ENCODE data around the gene PRUNE2.
"Not testable (repeated sequence)": the region's sequence is repeated elsewhere in the genome, so short reads cannot be mapped to it uniquely, and the experiment has no call there.

Gene PRUNE2

DNA sequence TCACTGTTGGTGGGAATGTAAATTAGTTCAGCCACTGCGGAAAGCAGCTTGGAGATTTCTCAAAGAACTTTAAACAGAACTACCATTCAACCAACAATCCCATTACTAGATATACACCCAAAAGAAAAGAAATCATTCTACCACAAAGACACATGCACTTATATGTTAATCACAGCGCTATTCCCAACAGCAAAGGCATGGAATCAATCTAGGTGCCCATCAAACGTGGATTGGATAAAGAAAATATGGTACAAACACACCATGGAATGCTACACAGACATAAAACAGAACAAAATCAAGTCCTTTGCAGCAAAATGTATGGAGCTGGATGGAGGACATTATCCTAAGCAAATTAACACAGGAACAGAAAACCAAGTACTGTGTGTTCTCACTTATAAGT is 42.1 kb downstream of the PRUNE2 start:
- no peak for DNase-seq (ENCODE audit: low read depth in 3 of 3)

GRCh38 chr9:76859860-76860259 is 46.1 kb downstream of the PRUNE2 start:
- DNase-seq (ENCODE audit: low read depth in 3 of 3), result no peak

- not testable (repeated sequence) for DNase-seq (ENCODE audit: low read depth in 3 of 3)
Measured at GRCh38 chr9:76858248-76858647, 47.7 kb downstream of the PRUNE2 start.

GRCh38 chr9:76856016-76856415 is 49.9 kb downstream of the PRUNE2 start:
- no peak for DNase-seq (ENCODE audit: low read depth in 3 of 3)

- no peak for DNase-seq (ENCODE audit: low read depth in 3 of 3)
Measured at GRCh38 chr9:76855015-76855414, 50.9 kb downstream of the PRUNE2 start.

- no peak for DNase-seq (ENCODE audit: low read depth in 3 of 3)
Measured at GRCh38 chr9:76852026-76852425, 53.9 kb downstream of the PRUNE2 start.

DNA sequence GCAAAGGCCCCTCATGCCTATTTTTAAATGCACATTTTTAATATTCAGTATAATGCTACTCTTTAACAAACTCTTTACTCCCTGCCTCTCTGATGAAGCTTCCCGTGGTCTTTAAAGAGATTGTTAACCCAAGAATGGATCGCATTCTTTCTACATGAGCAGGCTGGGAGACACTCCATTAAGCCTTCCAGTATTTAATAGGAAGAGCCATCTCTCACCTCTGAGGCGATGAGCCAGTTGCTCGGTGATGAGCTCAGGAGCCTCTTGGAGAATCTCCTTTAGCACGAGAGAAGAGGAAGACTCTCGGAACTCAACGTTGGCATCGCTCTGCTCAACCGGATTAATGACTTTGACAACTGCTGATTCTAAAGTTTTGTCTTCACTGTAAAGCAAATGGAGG is 59.6 kb downstream of the PRUNE2 start:
- no peak for DNase-seq (ENCODE audit: low read depth in 3 of 3)

DNA sequence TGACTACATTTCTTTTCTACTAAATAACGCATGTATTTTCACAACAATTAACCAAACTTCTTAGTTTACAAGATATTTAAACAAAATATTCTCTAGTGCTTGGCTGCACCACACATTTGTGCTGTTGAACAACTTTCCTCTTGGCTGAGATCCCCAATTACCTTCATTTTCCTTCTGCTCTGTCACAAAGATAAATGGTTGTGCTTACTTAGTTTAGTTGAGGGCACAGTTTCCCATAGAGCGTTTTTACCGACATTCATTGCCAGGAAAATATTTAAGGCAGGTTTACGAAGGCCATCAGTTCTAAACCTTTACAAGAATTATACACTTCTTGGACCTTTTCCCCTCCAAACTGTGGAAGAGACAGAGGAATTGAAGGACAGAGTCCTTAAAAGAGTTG is 60.7 kb downstream of the PRUNE2 start:
- no peak for DNase-seq (ENCODE audit: low read depth in 3 of 3)

DNA sequence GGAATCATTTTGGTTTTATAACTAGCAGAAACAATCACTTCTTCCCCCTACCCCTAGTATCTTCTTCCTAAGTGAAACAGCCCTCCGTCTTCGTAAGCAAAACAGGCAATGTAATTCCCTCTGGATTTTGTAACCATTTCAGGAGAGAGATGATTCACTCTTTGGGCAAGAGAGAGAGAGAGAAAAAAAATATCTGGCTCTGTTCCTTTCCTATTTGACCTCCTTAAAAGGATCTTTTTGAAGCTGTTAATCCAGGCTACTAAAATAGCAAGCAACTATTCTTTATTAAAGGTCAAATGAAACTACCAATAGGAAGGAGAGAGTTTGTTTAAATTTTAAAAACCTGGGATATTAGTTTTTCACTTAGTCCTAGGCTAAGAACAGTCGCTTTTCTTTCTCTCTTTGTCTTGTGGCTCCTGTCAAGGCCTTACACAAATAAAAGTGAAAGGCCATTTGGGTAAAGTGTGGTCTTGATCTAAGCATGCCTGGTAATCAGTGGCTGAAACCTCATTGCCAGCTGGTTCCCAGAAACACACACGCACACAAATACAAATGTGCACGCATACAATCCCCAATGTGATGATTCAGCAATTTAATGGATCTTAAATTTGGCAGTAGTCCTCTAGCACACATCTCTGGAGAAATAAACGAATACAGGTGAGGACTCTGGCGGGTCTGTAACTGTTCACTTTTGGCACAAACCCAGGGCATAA is 70.2 kb downstream of the PRUNE2 start:
- DNase-seq (ENCODE audit: low read depth in 3 of 3), result no peak

DNA sequence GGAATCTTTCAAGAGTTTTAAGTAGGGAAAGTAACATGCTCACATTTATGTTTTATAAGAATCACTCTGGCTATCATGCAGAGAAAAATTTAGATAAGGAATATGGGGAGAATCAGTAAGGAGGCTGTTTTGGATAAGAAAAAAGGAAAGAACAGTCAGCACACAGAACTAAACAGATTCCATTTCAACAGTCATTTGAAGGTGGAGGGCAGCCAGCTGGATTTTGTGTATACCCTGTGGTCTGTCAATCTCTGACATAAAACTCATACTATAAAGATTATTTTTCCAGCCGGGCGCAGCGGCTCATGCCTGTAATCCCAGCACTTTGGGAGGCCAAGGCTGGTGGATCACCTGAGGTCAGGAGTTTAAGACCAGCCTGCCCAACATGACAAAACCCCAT is 77.5 kb downstream of the PRUNE2 start:
- no peak for DNase-seq (ENCODE audit: low read depth in 3 of 3)

DNA sequence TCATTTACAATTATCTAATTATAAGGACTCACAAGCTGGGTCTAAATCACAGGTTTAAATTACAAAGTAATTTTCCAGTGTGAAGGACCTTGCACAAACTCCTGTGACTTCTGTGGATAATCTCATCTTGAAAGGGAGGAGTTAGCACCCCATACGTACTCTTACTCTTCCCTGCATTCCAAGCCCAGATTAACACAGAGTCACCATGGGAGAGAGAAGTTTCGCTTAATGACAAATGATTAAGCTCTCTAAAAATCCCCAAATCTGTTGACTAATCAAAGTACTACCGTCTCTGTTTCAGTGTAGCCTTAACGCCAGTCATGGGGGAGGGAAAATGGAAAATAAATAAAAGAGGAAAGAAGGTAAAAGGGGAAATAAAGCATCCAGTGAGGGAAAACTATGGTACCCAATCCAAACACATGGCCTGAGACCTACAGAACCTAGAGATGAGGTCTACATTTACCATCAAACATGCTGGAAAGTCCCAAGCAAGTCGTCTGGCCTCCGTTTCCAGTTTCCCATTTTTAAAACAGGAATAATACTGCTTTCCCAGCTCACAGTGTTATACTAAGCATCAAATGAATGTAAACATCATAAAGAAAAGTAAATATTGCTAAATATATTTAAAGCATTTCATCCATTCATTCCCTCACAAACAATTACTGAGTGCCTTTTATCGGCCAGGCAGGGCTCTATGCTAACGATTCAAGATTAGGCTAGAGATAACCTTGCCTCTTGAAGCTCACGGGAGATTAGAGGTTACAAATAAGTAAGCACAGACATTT is 78.4 kb downstream of the PRUNE2 start:
- no peak for DNase-seq (ENCODE audit: low read depth in 3 of 3)

DNA sequence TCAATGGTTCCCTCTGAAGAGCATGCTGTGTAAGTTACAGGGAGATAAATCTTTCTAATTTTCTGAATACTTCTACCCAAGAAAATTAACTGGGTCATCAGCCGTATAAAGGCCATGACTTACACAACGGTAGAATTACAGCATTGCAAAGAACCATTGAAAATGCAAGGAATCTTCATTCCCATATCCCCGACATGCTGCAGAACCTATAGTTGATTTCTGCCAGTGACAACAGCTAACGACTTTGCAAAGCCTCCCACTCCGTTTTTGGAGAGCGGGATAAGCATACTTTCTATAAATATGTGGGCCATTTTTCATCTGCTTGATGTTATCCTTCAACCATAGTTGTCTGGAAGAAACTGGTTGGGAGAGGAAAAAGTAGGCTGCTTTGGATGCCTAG is 85.5 kb downstream of the PRUNE2 start:
- no peak for DNase-seq (ENCODE audit: low read depth in 3 of 3)

DNA sequence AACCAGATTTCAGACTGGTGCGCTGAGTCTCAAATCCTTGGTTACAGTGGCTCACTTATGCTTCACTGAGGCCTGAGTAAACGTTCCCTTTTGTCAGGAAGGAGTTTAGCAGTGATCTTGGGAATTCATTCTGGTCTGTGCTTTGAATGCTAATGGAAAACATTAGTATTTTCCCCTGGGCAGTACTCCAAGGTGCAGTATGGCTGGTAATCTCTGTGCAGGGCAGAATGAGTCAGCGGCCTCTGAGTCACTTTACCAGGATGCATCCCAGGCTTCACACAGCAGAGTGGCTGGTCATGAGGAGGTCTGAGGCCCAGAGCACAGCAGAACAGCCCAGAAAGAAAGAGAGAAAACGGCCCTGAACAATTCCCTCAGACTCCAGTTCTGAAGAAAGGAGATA is 87.6 kb downstream of the PRUNE2 start:
- no peak for DNase-seq (ENCODE audit: low read depth in 3 of 3)

- DNase-seq (ENCODE audit: low read depth in 3 of 3), result no peak
Measured at GRCh38 chr9:76817489-76817888, 88.4 kb downstream of the PRUNE2 start.

- no peak for DNase-seq (ENCODE audit: low read depth in 3 of 3)
Measured at GRCh38 chr9:76812591-76812990, 93.3 kb downstream of the PRUNE2 start.

DNA sequence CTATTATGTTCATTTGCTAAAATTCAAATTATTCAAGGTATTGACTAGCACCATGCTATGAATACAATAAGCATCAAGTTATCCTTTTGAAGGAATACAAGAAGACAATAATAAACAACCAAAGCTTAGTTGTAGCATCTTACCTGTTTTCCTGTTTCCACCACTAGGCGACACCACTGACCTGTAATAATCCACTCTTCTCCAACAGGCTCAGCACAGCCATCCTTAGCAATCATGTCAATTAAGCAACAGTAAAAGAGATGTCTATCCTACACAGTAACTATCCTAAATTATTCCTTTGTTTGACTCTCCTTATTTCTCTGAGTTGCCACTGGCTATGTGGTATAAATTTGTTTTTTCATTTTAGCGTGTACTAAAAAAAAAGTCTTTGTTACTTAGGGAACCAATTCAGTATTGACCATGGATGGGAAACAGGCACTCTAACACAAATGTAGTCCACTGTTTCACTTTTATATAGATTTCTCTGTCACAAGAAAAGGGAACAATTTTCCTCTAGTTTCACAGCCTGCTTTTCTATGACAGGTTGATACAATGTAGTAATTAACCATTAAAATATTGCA is 95.4 kb downstream of the PRUNE2 start:
- no peak for DNase-seq (ENCODE audit: low read depth in 3 of 3)

GRCh38 chr9:76808636-76809035 is 97.3 kb downstream of the PRUNE2 start:
- no peak for DNase-seq (ENCODE audit: low read depth in 3 of 3)

- no peak for DNase-seq (ENCODE audit: low read depth in 3 of 3)
Measured at GRCh38 chr9:76803762-76804161, 102.2 kb downstream of the PRUNE2 start.

GRCh38 chr9:76803083-76803482 is 102.8 kb downstream of the PRUNE2 start:
- no peak for DNase-seq (ENCODE audit: low read depth in 3 of 3)

DNA sequence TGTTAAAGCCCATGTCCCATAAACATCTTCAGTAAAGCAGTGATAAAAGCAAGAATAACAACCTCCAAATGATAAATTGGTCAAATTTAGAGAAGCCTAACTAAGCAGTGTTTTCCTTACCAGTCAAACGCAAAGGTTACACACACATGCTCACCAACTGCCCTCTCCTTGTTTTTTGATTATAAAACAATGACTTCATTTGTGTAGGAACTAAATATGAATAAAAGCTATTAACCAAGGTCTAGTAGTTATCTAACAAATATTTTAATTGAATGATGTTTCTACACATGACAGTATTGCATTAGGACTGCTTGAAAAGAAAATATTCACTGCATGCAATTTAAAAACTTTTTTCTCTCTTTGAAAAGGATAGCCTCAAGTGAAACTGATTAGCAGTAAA is 105.0 kb downstream of the PRUNE2 start:
- DNase-seq (ENCODE audit: low read depth in 3 of 3), result no peak

- DNase-seq (ENCODE audit: low read depth in 3 of 3), result no peak
Measured at GRCh38 chr9:76799473-76799872, 106.4 kb downstream of the PRUNE2 start.

GRCh38 chr9:76798527-76798926 is 107.4 kb downstream of the PRUNE2 start:
- DNase-seq (ENCODE audit: low read depth in 3 of 3), result no peak

DNA sequence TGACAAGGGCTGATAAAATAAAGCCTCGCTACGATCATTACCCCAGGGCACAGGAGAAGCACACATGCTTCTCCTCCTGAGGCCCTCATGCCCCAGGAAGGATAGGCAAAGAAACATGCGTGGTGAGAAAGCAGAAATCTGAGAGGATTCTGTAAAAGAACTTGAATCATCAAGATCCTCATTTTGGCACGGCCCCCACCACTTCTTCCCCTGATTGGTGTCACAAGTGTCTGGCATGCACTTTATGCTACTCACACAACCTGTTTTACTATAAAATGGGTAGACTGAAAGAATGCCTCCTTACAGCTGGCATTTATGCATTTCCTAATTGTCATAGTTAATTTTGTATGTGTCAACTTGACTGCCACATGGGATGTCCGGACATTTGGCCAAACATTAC is 109.6 kb downstream of the PRUNE2 start:
- no peak for DNase-seq (ENCODE audit: low read depth in 3 of 3)
